HepG2 (cell line): ENCODE results near the gene UAP1L1. TPM values are rescaled to one million over a fixed set of nuclear protein-coding genes. Genes with fewer than 3 reads are reported as not detected.

ENCODE experiments used
- AGO2 ChIP-seq: fragments of 200-400 bp; formaldehyde crosslinking; optimal IDR thresholded peaks from 2 replicates; pipeline ENCODE3; 2017; ENCODE audit warnings: mild to moderate bottlenecking, low read depth, low read length, moderate library complexity
- ASH2L ChIP-seq: fragments of 300-600, 200-600 bp; sonication (generic); IDR thresholded peaks from 2 replicates; pipeline ENCODE4 v1.7.0; 2017; ENCODE audit warnings: low read depth, mild to moderate bottlenecking, moderate library complexity, mixed read lengths, low read length; ENCODE audit not compliant: insufficient read length
- CENPX ChIP-seq: sonication (generic); formaldehyde crosslinking; IDR thresholded peaks from 2 replicates; pipeline ENCODE4 v1.9.0; 2021; ENCODE audit warnings: mild to moderate bottlenecking, missing genetic modification reagents, moderate library complexity
- FOXJ3 ChIP-seq: sonication (generic); formaldehyde crosslinking; IDR thresholded peaks from 2 replicates; pipeline ENCODE4 v1.4.0; 2020; ENCODE audit warnings: missing genetic modification reagents, mild to moderate bottlenecking, borderline replicate concordance
- GFI1 ChIP-seq: sonication (generic); formaldehyde crosslinking; IDR thresholded peaks from 2 replicates; pipeline ENCODE4 v1.5.0; 2020; ENCODE audit warnings: missing genetic modification reagents, mild to moderate bottlenecking, borderline replicate concordance
- GLMP ChIP-seq: sonication (generic); formaldehyde crosslinking; IDR thresholded peaks from 2 replicates; pipeline ENCODE4 v1.9.0; 2021; ENCODE audit warnings: missing genetic modification reagents, mild to moderate bottlenecking, borderline replicate concordance
- IRF9 ChIP-seq: sonication (generic); formaldehyde crosslinking; IDR thresholded peaks from 2 replicates; pipeline ENCODE4 v1.8.0; 2022; ENCODE audit warnings: missing genetic modification reagents, mild to moderate bottlenecking, borderline replicate concordance
- KMT2B ChIP-seq: IDR thresholded peaks from 2 replicates; pipeline ENCODE4 v1.6.1; 2016; ENCODE audit warnings: missing genetic modification reagents, missing compliant biosample characterization
- RFXANK ChIP-seq: IDR thresholded peaks from 2 replicates; pipeline ENCODE4 v1.6.1; 2016
- SKIL ChIP-seq: sonication (generic); formaldehyde crosslinking; IDR thresholded peaks from 2 replicates; pipeline ENCODE4 v1.8.0; 2022; ENCODE audit warnings: missing genetic modification reagents, mild to moderate bottlenecking, moderate library complexity, borderline replicate concordance
- SMARCE1 ChIP-seq: fragments of 450-650 bp; IDR thresholded peaks from 2 replicates; pipeline ENCODE4 v1.6.1; 2017; ENCODE audit warnings: borderline replicate concordance
- TARDBP ChIP-seq: sonication (generic); formaldehyde crosslinking; IDR thresholded peaks from 2 replicates; pipeline ENCODE4 v1.8.0; 2022; ENCODE audit warnings: mild to moderate bottlenecking, missing genetic modification reagents
- TBL1XR1 ChIP-seq: fragments of 150-350 bp; IDR thresholded peaks from 2 replicates; pipeline ENCODE4 v1.6.1; 2014; ENCODE audit warnings: borderline replicate concordance, low read length; ENCODE audit not compliant: partially characterized antibody
- THAP11 ChIP-seq: IDR thresholded peaks from 2 replicates; pipeline ENCODE4 v1.6.1; 2016; ENCODE audit warnings: missing biosample characterization, missing genetic modification reagents
- ZFAT ChIP-seq: sonication (generic); formaldehyde crosslinking; conservative IDR thresholded peaks from 2 replicates; pipeline ENCODE4 v1.8.1; 2023; ENCODE audit warnings: missing genetic modification reagents, inconsistent platforms
- ZMYM3 ChIP-seq: sonication (generic); formaldehyde crosslinking; IDR thresholded peaks from 2 replicates; pipeline ENCODE4 v1.5.1; 2020; ENCODE audit warnings: mild to moderate bottlenecking, missing genetic modification reagents
- ZNF138 ChIP-seq: sonication (generic); formaldehyde crosslinking; IDR thresholded peaks from 2 replicates; pipeline ENCODE4 v1.5.0; 2020; ENCODE audit warnings: mild to moderate bottlenecking, low read depth, missing genetic modification reagents
- ZNF331 ChIP-seq: sonication (generic); formaldehyde crosslinking; IDR thresholded peaks from 2 replicates; pipeline ENCODE4 v1.4.0; 2020; ENCODE audit warnings: missing genetic modification reagents
- ZNF597 ChIP-seq: sonication (generic); formaldehyde crosslinking; IDR thresholded peaks from 2 replicates; pipeline ENCODE4 v1.5.0; 2020; ENCODE audit warnings: missing genetic modification reagents
- ZNF609 ChIP-seq: sonication (generic); formaldehyde crosslinking; IDR thresholded peaks from 2 replicates; pipeline ENCODE4 v1.4.0; 2020; ENCODE audit warnings: mild to moderate bottlenecking, missing genetic modification reagents, borderline replicate concordance
- polyA plus RNA-seq, 8 experiments: library from polyadenylated mRNA; depleted of rRNA in 3 of 8; stranded (reverse) in 7 of 8; unstranded in 1 of 8; fragments of >200 nt; fragmentation: Illumina TruSeq in 4 of 8; extraction: Trizol in 4 of 8; gene quantifications; 2 replicates each; pipeline versions ENCODE4 v1.2.1 to v1.2.3, GENCODE V29; 2011 to 2016; ENCODE audit warnings: low read depth in 4 of 8, missing spikeins in 1 of 8, mixed read lengths in 1 of 8; ENCODE audit not compliant: insufficient read depth in 1 of 8
- total RNA-seq, 5 experiments: library from RNA; depleted of rRNA; stranded (reverse); fragments of >200 nt; fragmentation: Illumina TruSeq; extraction: Trizol; gene quantifications; 2 replicates each; pipeline ENCODE4 v1.2.3, GENCODE V29; 2016; ENCODE audit warnings: low read depth in 1 of 5

UAP1L1 gene
- total and polyA plus RNA-seq, 2 of the 13 experiments (the other 11 are each of a cell fraction or from before 2014, with no cell fraction given), result 5.4 to 6.4 TPM

GRCh38 chr9:137128862-137129455 is 51.6 kb downstream of the UAP1L1 start (continued):
- TF ChIP-seq SKIL (CRISPR knock-in tag), result no peak
- TF ChIP-seq ZNF609 (CRISPR knock-in tag), result no peak
- no peak for TF ChIP-seq ZNF597 (CRISPR knock-in tag)
- no peak for TF ChIP-seq FOXJ3 (CRISPR knock-in tag)
- TF ChIP-seq AGO2, result no peak
- TF ChIP-seq ZFAT (CRISPR knock-in tag), result no peak
- TF ChIP-seq TBL1XR1, result no peak
- TF ChIP-seq CENPX (CRISPR knock-in tag), result no peak
- no peak for TF ChIP-seq ZMYM3
- TF ChIP-seq KMT2B (CRISPR knock-in tag), result no peak
- TF ChIP-seq IRF9 (CRISPR knock-in tag), result no peak
- TF ChIP-seq GLMP, result no peak
- TF ChIP-seq ASH2L, result no peak
- TF ChIP-seq SMARCE1, result no peak
- no peak for TF ChIP-seq THAP11 (CRISPR knock-in tag)
- no peak for TF ChIP-seq ZNF331
- 0 out of 2 replicates have a peak, but pooled peaks have one; percentile 7 for TF ChIP-seq TARDBP
- no peak for TF ChIP-seq RFXANK (CRISPR knock-in tag)
- peak; percentile 12; the same call in 1 of the 2 replicates for TF ChIP-seq GFI1 (CRISPR knock-in tag)
- no peak for TF ChIP-seq ZNF138
